OCI-LY1 (cell line): Measurements from ENCODE around the gene SLIT3.

ENCODE experiments used
- CTCF ChIP-seq: fragments of 200-600 bp; sonication (generic), shearing (Covaris generic); IDR thresholded peaks from 2 replicates; pipeline ENCODE4 v1.5.1; 2017; ENCODE audit warnings: mild to moderate bottlenecking, antibody characterized with exemption, low read length, moderate library complexity, mixed read lengths
- EZH2 ChIP-seq: fragments of 200-600 bp; sonication (generic), shearing (Covaris generic); IDR thresholded peaks from 2 replicates; pipeline ENCODE4 v1.8.0; 2017; ENCODE audit warnings: borderline replicate concordance, mixed run types, mild to moderate bottlenecking, antibody characterized with exemption, low read length, moderate library complexity, mixed read lengths

GRCh38 chr5:168788107-168788506 lies 512.8 kb downstream of the SLIT3 start:
- no peak for TF ChIP-seq CTCF
- TF ChIP-seq EZH2 = no peak
